ENCODE results near the gene P4HA3. TPM values are rescaled to one million over a fixed set of nuclear protein-coding genes. Genes with fewer than 3 reads are reported as not detected.

The P4HA3 gene
- total RNA-seq, 1 donor from 2014 or later, result 36.3 TPM

- DNase-seq (ENCODE audit: low read depth in 2 of 2), result peak; percentile 31 to 69
Observed at GRCh38 chr11:74318241-74318932, 6.9 kb upstream of the P4HA3 start.

- DNase-seq (ENCODE audit: low read depth in 2 of 2), result no peak
Observed at GRCh38 chr11:74316772-74317505, 5.5 kb upstream of the P4HA3 start.

- DNase-seq (ENCODE audit: low read depth in 2 of 2), result no peak
Observed at GRCh38 chr11:74312326-74312725, 886 bp upstream of the P4HA3 start.

- peak in 1 of 2 donors; percentile 28 for DNase-seq (ENCODE audit: low read depth in 2 of 2)
Observed at GRCh38 chr11:74310857-74311256, 583 bp downstream of the P4HA3 start.

- peak; percentile 69 to 77 for DNase-seq (ENCODE audit: low read depth in 2 of 2)
Observed at GRCh38 chr11:74307434-74307833, 4.0 kb downstream of the P4HA3 start.

GRCh38 chr11:74306435-74307175 is 4.8 kb downstream of the P4HA3 start:
- DNase-seq (ENCODE audit: low read depth in 2 of 2), result peak in 1 of 2 donors; percentile 22

GRCh38 chr11:74299015-74299414 is 12.4 kb downstream of the P4HA3 start:
- DNase-seq (ENCODE audit: low read depth in 2 of 2), result peak in 1 of 2 donors; percentile 36

- no peak for DNase-seq (ENCODE audit: low read depth in 2 of 2)
Observed at GRCh38 chr11:74297484-74297883, 14.0 kb downstream of the P4HA3 start.

- peak; percentile 27 to 66 for DNase-seq (ENCODE audit: low read depth in 2 of 2)
Observed at GRCh38 chr11:74288911-74289310, 22.5 kb downstream of the P4HA3 start.

- DNase-seq (ENCODE audit: low read depth in 2 of 2), result peak; percentile 61 to 96
Observed at GRCh38 chr11:74288161-74288560, 23.3 kb downstream of the P4HA3 start.

- DNase-seq (ENCODE audit: low read depth in 2 of 2), result no peak
Observed at GRCh38 chr11:74284466-74284865, 27.0 kb downstream of the P4HA3 start.

GRCh38 chr11:74283580-74284180 is 27.8 kb downstream of the P4HA3 start:
- DNase-seq (ENCODE audit: low read depth in 2 of 2), result no peak

GRCh38 chr11:74282914-74283371 is 28.5 kb downstream of the P4HA3 start:
- DNase-seq (ENCODE audit: low read depth in 2 of 2), result peak; percentile 7 to 48

GRCh38 chr11:74282421-74282820 is 29.0 kb downstream of the P4HA3 start:
- DNase-seq (ENCODE audit: low read depth in 2 of 2), result no peak

GRCh38 chr11:74280494-74280893 is 30.9 kb downstream of the P4HA3 start:
- no peak for DNase-seq (ENCODE audit: low read depth in 2 of 2)

- no peak for DNase-seq (ENCODE audit: low read depth in 2 of 2)
Observed at GRCh38 chr11:74279256-74279655, 32.2 kb downstream of the P4HA3 start.

- DNase-seq (ENCODE audit: low read depth in 2 of 2), result peak in 1 of 2 donors; percentile 90
Observed at GRCh38 chr11:74278721-74279161, 32.7 kb downstream of the P4HA3 start.

GRCh38 chr11:74278103-74278502 is 33.3 kb downstream of the P4HA3 start:
- DNase-seq (ENCODE audit: low read depth in 2 of 2), result no peak

GRCh38 chr11:74276581-74276980 is 34.9 kb downstream of the P4HA3 start:
- DNase-seq (ENCODE audit: low read depth in 2 of 2), result no peak

GRCh38 chr11:74272276-74272675 is 39.2 kb downstream of the P4HA3 start:
- DNase-seq (ENCODE audit: low read depth in 2 of 2), result no peak

GRCh38 chr11:74269161-74269811 is 42.2 kb downstream of the P4HA3 start:
- DNase-seq (ENCODE audit: low read depth in 2 of 2), result no peak
